SU-DHL-6 (cell line): ENCODE measurements around the gene EFNB2.

Source experiments
- EZH2phosphoT487 ChIP-seq: fragments of 200-600 bp; sonication (generic), shearing (Covaris generic); conservative IDR thresholded peaks from 2 replicates; pipeline ENCODE4 v1.6.1; 2018; ENCODE audit warnings: mild to moderate bottlenecking, antibody characterized with exemption, low read length, moderate library complexity, mixed read lengths
- TF ChIP-seq, protein P1 (sequence below): fragments of 200-600 bp; sonication (generic); IDR thresholded peaks from one replicate; pipeline ENCODE4 v1.5.1; 2017; ENCODE audit warnings: antibody characterized with exemption, mild to moderate bottlenecking, low read length, moderate library complexity; ENCODE audit not compliant: insufficient read depth, poor library complexity, severe bottlenecking

DNA sequence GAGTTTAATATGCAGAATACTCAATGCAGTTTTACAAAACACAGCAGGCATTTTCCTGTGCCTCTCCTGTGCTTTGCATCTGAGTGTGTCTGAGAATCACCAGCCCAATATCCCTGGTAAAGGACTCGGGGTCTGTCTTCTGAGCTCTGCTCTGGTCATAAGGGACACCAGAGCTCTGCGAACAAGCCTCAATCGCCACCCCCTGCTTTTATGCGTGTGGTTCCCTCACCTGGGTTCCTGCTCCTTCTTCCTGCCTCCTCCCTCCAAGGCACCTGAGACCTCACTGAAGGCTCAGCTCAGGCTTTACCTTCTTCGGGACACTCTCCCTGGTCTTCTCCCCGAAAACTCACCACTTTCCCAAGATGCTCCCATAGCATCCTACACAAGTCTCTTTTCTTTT lies 84.5 kb downstream of the EFNB2 start:
- TF ChIP-seq, protein P1, sequence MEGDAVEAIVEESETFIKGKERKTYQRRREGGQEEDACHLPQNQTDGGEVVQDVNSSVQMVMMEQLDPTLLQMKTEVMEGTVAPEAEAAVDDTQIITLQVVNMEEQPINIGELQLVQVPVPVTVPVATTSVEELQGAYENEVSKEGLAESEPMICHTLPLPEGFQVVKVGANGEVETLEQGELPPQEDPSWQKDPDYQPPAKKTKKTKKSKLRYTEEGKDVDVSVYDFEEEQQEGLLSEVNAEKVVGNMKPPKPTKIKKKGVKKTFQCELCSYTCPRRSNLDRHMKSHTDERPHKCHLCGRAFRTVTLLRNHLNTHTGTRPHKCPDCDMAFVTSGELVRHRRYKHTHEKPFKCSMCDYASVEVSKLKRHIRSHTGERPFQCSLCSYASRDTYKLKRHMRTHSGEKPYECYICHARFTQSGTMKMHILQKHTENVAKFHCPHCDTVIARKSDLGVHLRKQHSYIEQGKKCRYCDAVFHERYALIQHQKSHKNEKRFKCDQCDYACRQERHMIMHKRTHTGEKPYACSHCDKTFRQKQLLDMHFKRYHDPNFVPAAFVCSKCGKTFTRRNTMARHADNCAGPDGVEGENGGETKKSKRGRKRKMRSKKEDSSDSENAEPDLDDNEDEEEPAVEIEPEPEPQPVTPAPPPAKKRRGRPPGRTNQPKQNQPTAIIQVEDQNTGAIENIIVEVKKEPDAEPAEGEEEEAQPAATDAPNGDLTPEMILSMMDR = no peak
- TF ChIP-seq EZH2phosphoT487 = no peak
